ENCODE measurements around the gene SRA1. TPM values are rescaled to one million over a fixed set of nuclear protein-coding genes. Genes with fewer than 3 reads are reported as not detected.
"Not testable (repeated sequence)": the region's sequence is repeated elsewhere in the genome, so short reads cannot be mapped to it uniquely, and the experiment has no call there.

The SRA1 gene
- 10 to 100 TPM; 22.3 to 31.8 (median 26.9) TPM for polyA plus RNA-seq (ENCODE audit: insufficient read length in 4 of 4)

DNA sequence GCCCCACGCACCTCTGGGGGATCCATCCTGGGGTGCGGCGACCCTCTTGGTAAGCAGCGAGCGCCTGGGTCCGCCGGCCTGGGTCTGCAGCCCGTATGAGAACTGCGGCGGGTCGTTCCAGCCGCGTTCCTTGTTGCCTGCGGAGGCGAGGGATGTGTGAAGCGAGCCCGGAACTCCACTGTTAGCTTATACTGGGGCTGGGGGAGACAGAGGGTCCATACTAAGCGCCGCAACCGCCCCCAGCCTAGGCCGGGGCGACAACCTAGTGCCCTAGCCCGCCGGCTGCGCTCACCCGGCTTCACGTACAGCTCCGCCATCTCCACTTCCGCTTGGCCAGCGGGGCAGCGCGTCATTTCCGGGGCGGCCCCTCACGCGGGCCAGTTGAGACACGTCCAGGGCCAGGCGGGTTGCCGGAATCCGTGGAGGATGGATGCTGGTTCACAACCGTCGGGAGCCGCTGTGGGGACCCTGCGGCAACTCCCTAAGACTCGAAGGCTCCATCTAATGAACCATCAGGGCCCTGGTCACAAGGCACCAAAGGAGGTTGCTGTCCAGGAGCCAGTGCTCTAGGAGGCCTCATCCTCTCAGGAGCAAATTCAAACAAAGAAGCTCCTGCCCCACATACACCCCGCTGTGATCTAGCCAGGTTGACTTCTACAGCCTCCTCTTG lies at the start of gene SRA1:
Gene SRA1, minus strand, starts transcription at position 338 of the 670 bp plus-strand sequence. Its CDS starts 21 bp downstream, at position 317.
- DNase-seq (ENCODE audit: low read depth in 4 of 4, low spot score in 2 of 4), result peak; percentile 79 to 86 (median 82)

GRCh38 chr5:140607031-140607430 lies 49.8 kb upstream of the SRA1 start:
- DNase-seq (ENCODE audit: low read depth in 4 of 4, low spot score in 2 of 4), result no peak

DNA sequence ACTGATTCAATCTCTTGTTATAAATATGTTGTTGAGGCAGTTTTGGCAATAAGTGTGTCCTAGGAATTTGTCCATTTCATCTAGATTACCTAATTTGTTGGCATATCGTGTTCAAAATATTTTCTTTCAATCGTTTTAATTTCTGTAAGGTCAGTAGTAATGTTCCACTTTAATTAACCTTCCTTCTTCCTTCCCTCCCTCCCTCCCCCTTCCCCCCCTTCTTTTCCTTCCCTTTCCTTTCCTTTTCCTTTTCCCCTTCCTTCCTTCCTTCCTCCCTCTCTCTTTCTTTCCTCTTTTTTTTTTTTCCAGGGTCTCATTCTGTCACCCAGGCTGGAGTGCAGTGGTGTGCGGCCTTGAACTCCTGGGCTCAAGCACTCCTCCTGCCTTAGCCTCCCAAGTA lies 48.6 kb upstream of the SRA1 start:
- no peak for DNase-seq (ENCODE audit: low read depth in 4 of 4, low spot score in 2 of 4)

DNA sequence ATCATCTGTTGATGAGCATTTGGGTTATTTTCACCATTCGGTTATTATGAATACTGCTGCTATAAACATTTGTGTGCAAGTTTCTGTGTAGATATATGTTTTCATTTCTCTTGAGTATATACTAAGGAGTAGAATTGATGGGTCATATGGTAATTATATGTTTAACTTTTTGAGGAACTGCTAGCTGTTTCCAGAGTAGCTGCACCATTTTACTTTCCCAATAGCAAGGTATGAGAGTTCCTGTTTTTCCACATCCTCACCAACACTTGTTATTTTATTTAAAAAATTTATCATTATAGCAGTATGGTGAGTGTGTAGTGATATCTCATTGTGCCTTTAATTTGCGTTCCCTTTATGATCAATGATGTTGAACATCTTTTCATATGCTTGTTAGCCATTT lies 46.5 kb upstream of the SRA1 start:
- DNase-seq (ENCODE audit: low read depth in 4 of 4, low spot score in 2 of 4), result no peak

DNA sequence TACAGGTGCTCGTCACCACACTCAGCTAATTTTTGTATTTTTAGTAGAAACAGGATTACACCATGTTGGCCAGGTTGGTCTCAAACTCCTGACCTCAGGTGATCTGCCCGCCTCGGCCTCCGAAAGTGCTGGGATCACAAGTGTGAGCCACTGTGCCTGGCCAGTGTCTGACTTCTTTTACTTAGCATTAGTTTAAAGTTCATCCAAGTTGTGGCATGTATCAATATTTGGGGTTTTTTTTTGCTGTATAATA lies 46.1 kb upstream of the SRA1 start:
- DNase-seq (ENCODE audit: low read depth in 4 of 4, low spot score in 2 of 4), result not testable (repeated sequence)

- DNase-seq (ENCODE audit: low read depth in 4 of 4, low spot score in 2 of 4), result no peak
Measured at GRCh38 chr5:140602147-140602546, 44.9 kb upstream of the SRA1 start.

GRCh38 chr5:140600096-140600495 lies 42.8 kb upstream of the SRA1 start:
- no peak for DNase-seq (ENCODE audit: low read depth in 4 of 4, low spot score in 2 of 4)

GRCh38 chr5:140598836-140599235 lies 41.6 kb upstream of the SRA1 start:
- no peak for DNase-seq (ENCODE audit: low read depth in 4 of 4, low spot score in 2 of 4)

DNA sequence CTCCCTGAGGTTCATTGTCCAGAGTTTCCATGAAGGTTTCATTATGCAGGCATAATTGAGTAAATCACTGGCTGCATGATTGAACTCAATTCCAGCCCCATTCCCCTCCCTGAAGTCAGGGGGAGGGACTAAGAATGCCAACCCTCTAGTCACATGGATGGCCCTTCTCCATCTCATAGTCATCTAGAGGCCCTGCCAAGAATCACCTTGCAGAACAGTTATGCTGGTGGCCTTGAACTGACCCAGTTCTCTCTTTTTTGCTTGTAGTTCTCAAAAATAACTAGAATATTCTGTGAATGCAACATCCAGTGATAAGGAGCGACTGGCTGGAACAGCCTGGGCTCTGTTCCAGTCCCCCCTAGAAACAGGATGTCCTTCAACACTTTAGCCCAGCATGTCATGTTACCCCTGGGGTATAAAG lies 39.1 kb upstream of the SRA1 start:
- DNase-seq (ENCODE audit: low read depth in 4 of 4, low spot score in 2 of 4), result no peak

GRCh38 chr5:140595538-140596300 lies 38.4 kb upstream of the SRA1 start:
- no peak for DNase-seq (ENCODE audit: low read depth in 4 of 4, low spot score in 2 of 4)

DNA sequence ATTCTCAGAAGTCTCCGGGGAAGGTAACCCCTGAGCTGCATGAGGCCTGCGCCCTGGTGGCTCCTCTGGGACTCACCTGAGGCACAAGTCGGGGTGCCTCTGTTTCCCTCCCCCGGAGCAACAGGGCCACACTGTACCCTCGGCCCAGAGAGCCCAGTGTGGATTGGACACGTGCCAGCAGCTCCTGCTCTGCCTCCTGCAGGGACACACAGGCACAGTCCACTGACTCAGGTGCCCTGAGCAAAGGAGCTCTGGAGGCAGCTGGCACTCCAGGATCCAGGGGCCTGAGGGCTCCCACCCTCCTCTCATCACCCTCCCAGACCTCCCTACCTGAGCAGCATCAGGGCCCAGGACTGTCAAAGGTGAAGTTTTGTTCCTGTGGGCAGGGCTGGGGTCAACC lies 36.9 kb upstream of the SRA1 start:
- no peak for DNase-seq (ENCODE audit: low read depth in 4 of 4, low spot score in 2 of 4)

GRCh38 chr5:140593070-140593469 lies 35.8 kb upstream of the SRA1 start:
- not testable (repeated sequence) for DNase-seq (ENCODE audit: low read depth in 4 of 4, low spot score in 2 of 4)

DNA sequence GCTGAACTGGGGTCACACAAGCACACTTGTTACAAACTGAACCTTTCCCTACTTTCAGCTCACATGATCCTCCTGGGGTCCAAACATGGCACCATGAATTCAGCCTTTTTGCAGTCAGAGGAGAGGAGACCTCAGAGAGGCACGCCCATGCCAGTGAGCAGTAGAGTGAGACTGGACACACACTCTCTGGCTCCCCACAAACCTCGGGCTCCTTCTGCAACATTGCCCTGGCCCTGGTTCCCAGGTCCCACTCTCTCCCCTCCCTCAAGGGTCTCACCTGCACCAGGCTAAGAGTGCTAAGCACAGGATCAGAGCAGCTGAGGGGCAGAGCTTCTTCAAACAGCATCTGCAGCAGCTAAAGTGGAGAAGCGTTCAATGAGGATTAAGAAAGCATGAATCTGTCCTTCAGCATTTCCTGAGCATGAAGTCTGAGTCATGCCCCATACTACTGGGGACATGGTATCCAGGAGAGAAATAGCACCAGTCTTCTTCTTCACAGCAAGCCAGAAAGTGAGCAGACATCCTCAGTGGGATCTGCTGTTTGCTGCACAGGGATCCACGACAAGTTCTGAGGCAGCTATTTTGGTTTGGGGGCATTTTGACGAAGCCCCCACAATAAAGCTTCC lies 34.6 kb upstream of the SRA1 start:
- DNase-seq (ENCODE audit: low read depth in 4 of 4, low spot score in 2 of 4), result no peak

GRCh38 chr5:140590861-140591260 lies 33.6 kb upstream of the SRA1 start:
- no peak for DNase-seq (ENCODE audit: low read depth in 4 of 4, low spot score in 2 of 4)

DNA sequence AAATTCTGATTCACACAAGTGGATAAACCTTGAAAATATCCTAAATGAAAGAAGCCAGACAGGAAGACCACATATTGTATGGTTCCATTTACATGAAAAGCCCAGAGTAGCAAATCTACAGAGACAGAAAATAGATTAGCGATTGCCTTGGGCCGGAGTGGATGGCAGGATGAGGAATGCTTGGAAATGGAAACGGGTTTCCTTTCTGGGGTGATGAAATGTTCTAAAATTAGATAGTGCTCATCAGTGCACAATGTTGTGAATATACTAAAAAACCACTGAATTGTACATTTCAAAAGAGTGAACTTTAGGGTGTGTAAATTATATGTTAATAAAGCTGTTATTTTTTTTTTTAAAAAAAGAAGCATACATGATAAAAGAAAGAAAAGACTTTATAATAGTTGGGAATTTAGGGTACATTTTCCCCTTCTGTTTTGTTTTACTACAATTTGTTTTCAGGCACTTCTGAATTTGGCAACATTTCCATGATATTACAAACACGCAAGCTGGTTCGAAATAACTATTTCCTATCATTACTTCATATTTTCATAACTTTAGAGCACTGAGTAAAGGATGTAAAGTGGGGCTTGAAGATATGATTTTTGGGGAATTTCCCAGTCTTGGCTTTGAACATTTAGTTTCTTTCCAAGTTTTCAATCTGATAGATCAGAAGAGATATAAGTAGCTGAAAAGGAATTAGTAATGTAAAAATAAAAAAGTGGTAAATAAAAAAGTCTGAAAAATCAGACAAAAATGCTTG lies 31.2 kb upstream of the SRA1 start:
- DNase-seq (ENCODE audit: low read depth in 4 of 4, low spot score in 2 of 4), result no peak

- DNase-seq (ENCODE audit: low read depth in 4 of 4, low spot score in 2 of 4), result no peak
Measured at GRCh38 chr5:140587495-140587894, 30.2 kb upstream of the SRA1 start.

DNA sequence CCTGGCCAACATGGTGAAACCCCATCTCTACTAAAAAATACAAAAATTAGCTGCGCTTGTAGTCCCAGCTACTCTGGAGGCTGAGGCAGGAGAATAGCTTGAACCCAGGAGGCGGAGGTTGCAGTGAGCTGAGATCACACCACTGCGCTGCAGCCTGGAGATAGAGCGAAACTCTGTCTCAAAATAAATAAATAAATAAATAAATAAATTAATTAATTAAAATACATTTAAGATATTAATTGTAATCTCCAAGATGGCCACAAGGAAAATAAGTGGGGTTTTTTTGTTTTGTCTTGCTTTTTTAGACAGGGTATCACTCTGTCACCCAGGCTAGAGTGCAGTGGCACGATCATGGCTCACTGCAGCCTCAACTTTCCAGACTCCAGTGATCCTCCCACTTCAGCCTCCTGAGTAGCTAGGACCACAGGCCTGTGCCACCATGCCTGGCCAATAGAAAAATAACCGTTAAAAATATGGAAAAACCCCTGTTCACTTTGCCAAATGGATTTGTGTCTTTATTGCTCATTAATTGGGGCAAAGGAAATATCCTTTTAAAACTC lies 22.0 kb upstream of the SRA1 start:
- DNase-seq (ENCODE audit: low read depth in 4 of 4, low spot score in 2 of 4), result not testable (repeated sequence)

- no peak for DNase-seq (ENCODE audit: low read depth in 4 of 4, low spot score in 2 of 4)
Measured at GRCh38 chr5:140576776-140577201, 19.5 kb upstream of the SRA1 start.

DNA sequence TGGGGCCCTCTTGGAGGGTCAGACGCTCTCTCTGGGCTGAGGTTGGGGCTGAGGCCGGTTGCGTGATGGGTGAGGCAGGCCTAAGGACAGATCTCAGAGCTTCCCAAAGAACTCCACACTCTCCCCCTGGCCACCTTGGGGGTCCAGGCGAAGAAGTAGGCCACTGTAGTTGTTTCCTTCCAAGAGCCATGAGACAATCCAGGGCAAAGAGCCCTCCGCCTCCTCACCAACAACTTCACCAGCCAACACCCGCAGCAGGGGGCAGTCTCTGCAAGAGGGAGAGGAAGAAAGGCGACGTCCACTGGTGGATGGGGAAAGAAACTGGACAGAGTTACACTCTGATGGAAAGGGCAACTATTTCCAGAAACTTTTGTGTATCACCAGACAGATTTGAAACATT lies 18.0 kb upstream of the SRA1 start:
- no peak for DNase-seq (ENCODE audit: low read depth in 4 of 4, low spot score in 2 of 4)

- no peak for DNase-seq (ENCODE audit: low read depth in 4 of 4, low spot score in 2 of 4)
Measured at GRCh38 chr5:140574165-140574564, 16.9 kb upstream of the SRA1 start.

- DNase-seq (ENCODE audit: low read depth in 4 of 4, low spot score in 2 of 4), result no peak
Measured at GRCh38 chr5:140573683-140574082, 16.4 kb upstream of the SRA1 start.
